Superior temporal gyrus (tissue), 1 donor: ENCODE measurements around the gene THEM5.
A peak's percentile ranks its signal among the peaks of the same experiment; 100 is the strongest.
"Not testable (repeated sequence)": the region's sequence is repeated elsewhere in the genome, so short reads cannot be mapped to it uniquely, and the experiment has no call there.

Source experiments
- DNase-seq: peaks from one replicate; pipeline ENCODE4 v3.0.0-alpha.2; 2016; ENCODE audit errors: extremely low spot score

The THEM5 gene

DNA sequence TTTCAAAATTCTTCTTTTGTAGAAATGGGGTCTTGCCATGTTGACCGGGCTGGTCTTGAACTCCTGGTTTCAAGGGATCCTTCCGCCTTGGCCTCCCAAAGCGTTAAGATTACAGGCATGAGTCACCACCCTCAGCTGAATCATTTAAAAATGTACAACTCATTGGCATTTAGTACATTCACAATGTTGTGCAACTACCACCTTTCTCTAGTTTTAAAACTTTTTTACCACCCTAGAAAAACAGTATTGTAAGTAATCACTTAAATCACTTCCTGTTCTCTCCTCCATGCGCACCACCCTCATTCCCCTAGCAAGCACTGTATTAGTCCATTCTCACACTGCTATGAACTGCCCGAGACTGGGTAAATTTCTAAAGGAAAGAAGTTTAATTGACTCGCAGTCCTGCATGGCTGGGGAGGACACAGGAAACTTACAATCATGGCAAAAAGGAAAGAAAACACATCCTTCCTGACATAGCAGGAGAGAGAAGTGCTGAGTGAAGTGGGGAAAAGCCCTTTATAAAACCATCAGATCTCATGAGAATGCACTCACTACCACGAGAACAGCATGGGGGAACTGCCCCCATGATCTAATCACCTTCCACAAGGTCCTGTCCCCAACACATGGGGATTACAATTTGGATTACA, 14.4 kb upstream of the THEM5 start:
- DNase-seq, result no peak

GRCh38 chr1:151867321-151867720, 13.8 kb upstream of the THEM5 start:
- no peak for DNase-seq

DNA sequence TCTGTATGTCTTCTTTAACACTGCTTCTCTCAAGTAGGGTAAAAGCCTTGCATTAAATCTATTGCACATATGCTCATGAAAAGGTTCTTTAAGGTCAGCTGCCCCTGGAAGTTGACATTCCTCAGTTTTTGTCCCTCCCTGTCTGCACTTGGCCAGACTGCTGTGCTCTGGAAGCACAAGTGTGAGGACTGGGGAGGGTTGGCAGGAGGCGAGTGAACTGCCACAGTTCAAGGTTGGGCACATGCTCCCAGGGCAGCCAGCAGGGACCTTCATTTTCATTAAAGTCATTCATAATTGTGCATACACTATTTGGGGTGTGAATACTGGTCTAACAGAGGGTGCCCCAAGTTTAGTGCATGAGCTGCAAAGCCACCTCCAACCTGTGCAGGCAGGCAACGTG, 10.9 kb upstream of the THEM5 start:
- DNase-seq, result no peak

DNA sequence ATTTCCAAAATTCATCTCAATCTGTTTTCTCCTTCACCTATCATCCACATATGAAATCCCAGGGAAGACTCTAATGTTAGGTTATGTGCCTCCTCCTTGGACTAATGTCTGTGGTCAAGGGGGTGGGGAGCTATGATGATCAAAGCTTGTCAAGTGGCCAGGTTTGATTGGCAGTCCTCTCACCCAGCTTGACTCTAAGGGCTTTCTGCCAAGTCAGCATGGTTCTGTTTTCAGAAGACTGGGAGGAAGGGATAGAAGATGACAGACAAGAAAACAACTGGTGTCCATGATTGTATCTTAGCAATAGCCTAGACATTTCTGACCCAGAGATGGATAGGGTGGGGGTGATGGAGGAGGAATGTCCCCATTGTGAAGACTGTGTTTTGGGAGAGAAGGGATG, 9.1 kb upstream of the THEM5 start:
- no peak for DNase-seq

- DNase-seq, result no peak
Observed at GRCh38 chr1:151860504-151861187, 7.1 kb upstream of the THEM5 start.

GRCh38 chr1:151859891-151860293, 6.4 kb upstream of the THEM5 start:
- DNase-seq, result no peak

GRCh38 chr1:151858886-151859665, 5.6 kb upstream of the THEM5 start:
- DNase-seq, result no peak

- no peak for DNase-seq
Observed at GRCh38 chr1:151858030-151858746, 4.7 kb upstream of the THEM5 start.

DNA sequence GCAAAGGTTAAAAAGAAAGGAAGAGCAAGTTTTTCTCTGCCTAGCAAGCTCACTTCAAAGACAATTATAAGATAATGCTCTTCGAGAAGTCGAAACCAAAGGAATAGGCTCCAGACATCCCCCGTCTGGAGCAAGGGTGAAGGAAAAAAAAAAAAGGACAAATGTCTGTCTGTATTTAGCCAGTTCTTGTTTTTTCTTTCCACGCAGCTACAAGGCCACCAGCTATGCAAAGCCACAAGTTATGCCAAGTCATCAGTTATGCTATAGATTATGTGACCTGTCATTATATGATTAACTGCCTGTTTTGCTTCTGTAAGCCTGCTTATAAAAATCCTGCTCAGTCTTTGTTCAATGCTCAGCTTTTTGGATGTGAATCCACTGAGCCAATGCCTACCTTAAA, 2.4 kb upstream of the THEM5 start:
- no peak for DNase-seq

DNA sequence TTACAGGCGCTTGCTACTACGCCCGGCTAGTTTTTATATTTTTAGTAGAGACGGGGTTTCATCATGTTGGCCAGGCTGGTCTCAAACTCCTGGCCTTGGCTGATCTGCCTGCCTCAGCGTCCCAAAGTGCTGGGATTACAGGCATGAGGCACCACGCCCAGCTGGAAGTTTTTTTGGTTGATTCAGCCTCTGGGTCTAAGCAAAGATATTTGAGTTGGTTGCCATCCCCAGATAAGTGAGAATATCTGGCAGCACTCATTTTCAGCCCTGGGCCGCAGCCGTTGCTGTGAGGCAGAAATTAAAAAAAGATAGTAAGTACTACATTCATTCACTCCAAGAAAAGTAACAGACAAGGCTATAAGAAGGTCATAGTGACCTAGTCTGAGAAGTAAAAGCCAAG, 2.0 kb upstream of the THEM5 start:
- not testable (repeated sequence) for DNase-seq

GRCh38 chr1:151854658-151855057, 1.1 kb upstream of the THEM5 start:
- DNase-seq, result no peak

DNA sequence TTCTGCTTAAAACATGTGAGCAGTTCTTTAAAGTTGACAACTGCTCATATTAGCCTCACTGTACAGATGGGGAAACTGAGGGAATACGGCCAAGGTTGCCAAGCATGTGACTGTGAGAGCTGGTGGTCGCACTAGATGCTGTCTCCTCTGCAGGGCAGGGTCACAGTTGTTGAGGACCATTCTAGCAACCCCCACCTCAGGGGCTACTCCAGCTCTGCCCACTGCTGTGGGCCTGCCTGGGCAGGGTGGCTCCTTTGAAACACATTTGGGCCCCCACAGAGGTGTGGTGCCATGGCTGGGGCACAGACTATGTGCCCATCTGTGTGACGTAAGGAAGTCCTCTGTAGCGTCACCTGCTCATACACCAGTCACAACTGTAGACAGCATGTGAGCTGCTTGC, 779 bp downstream of the THEM5 start:
- DNase-seq, result no peak

- no peak for DNase-seq
Observed at GRCh38 chr1:151851886-151852285, 1.6 kb downstream of the THEM5 start.

DNA sequence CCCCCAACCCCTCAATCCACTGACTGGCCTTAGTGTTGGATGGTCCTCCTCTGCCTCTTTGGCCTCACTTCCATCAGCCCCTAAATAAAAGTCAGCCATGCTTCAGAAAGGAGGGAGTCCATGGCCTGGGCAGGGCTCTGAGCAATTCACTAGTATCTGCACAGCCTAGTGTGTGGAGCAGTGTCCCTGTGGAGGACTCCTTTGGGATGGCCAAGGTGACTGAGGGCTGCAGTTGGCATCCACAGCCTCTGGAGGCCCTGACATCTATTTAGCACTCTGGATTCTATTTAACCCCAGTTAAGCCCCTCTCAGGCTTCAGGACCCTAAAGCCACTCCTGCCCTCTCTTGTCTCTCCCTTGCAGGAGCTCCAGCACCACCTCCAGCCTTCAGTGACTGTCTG, 3.6 kb downstream of the THEM5 start:
- DNase-seq, result no peak

- no peak for DNase-seq
Observed at GRCh38 chr1:151849126-151849525, 4.4 kb downstream of the THEM5 start.

DNA sequence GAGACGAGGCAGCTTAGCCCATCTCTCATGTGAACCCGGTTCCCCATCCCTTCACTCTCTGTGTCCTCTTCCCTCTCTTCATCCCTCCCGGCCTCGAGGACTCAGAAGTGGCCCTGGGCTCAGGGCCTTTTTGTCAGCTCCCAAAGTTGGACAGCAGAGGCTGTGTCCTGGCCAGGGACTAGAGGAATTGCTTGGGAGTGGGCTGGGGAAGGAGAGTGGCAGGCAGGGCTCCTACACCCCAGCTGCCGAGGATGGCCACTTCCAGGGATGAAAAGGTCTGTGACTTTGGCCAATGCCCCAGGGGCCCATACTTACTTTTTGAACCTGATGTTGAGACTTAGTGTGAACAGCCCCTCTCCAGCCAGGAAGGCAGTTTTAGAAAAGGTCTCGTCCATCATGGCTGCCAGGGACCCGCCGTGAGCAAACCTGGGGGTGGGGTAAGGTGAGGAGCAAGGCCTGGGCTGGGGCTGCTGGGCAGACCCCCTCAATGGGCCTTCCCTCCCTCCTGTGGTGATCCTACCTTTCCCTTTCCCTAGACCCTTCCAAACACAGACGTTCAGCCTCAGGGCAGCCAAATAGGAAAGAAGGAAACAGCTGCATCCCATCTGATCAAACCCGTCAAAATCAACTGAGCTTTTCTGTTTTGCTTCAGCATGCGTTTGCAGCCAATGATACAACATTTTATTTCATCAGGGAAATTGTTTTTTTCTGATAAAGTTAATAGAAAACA, 5.5 kb downstream of the THEM5 start:
- DNase-seq, result no peak

GRCh38 chr1:151846686-151847237, 6.8 kb downstream of the THEM5 start:
- DNase-seq, result no peak

DNA sequence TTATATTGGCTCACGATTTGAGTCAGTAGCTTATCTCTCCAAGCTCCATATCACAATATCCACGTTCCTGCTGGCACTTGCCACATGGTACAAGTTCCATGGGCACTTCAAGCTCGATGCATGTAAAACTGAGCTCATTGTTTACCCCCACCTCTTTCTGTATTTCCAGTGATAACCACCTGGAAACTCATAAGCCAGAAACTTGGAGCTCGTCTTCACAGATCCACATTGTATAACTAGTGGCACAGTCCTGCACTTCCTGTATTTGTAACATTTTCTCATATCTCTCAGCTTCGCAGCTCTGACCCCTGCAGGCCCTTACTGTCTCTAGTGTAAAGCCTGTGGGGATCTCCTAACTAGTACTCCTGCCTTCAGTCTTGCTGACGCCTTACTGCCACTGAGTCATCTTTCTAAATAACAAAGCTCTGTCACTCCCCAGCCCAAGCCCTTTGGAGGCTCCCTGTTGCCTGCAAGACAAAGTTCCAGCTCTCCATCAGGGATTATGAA, 7.4 kb downstream of the THEM5 start:
- no peak for DNase-seq

- no peak for DNase-seq
Observed at GRCh38 chr1:151843398-151843797, 10.1 kb downstream of the THEM5 start.

- DNase-seq, result peak; percentile 31
Observed at GRCh38 chr1:151841141-151841540, 12.4 kb downstream of the THEM5 start.

DNA sequence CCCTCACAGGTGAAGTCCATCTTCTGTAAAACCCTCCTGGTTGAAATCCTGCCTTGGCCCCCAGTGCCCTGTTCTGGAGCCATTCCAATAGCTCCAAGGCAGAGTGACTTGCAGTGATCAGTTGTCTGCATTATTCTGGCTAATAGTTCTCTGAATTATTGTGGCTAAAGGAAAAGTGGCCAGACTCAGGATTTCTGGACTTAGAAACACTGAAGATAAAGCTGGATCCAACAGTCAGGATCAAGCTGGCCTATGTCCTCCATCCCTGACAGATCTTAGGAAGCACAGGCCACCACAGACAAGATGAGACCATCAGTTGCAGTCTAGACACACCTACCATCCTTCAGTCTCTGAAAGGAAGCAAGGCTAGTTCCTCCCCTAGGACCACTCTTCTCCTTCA, 13.1 kb downstream of the THEM5 start:
- peak; percentile 52 for DNase-seq
